Measurements from ENCODE around the gene GPR55.

Gene GPR55

DNA sequence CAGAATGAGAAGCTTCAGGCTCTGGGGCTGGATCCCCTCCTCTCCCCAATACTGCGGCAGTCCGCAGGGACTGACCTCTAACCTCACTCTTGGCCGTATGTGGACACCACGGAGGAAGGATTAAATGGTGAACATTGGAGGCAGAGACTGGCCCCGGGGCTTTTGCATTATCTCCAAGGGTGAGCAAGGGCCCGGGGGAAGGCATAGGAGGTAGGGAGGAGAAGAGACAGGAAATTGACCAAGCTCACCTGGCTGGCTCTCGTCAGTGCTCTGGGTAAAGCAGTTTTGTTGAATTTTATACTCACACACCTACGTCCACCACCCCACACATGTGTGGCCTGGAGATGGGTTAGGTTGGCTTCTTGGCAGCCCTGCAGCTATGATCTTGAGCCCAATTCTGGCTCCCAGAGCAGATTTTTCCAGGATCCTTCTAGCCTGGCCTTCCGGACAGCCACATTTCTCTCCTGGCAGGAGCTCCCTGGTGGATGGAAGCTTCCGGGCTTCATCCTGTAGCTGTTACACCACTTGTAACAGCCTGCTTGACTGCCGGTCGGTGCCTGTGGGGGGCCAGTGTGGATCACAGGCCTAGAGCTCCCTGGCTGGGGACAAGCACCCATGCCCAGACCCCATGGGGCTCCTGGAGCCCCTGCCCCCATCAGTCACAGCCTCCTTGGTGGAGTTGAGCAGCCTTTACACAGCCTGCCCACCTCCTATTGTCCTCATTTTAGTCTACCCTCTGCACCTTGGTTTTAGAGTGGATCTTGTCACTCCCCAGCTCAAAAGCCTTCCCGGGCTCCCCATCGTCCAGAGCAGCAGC lies 52.7 kb downstream of the GPR55 start:
- Histone ChIP-seq H4K20me1 (ENCODE audit: insufficient read depth, low read length) (no peaks in the 10 kb centered on the region), H3K27me3 (ENCODE audit: insufficient read depth, low read length) (no peaks in the 10 kb centered on the region), H3K79me2 (ENCODE audit: insufficient read depth, low read length) (no peaks in the 10 kb centered on the region), H3K4me2 (ENCODE audit: low read length) (no peak overlapping the region), H3K36me3 (ENCODE audit: insufficient read depth, low read length) (no peaks in the 10 kb centered on the region), H3K9me3 (ENCODE audit: low read length) (no peaks in the 10 kb centered on the region), H3K9me2 (ENCODE audit: low read depth, low read length) (no peaks in the 10 kb centered on the region), H3K27ac (ENCODE audit: low read depth, low read length, poor library complexity, severe bottlenecking) (no peak overlapping the region), H2AFZ (ENCODE audit: low read length) (no peak overlapping the region), H3K4me3 (ENCODE audit: low read depth, low read length, poor library complexity, severe bottlenecking) (no peak overlapping the region), H3F3A (ENCODE audit: insufficient read depth, low read length) (no peaks in the 10 kb centered on the region), H3K9ac (ENCODE audit: low read length) (no peak overlapping the region), H3K4me1 (ENCODE audit: insufficient read depth, low read length, severe bottlenecking) (peaks cover 11% of the 10 kb centered on the region)
- TF ChIP-seq EZH2 (IDR thresholded peaks at IDR 0.05; ENCODE audit: borderline replicate concordance, low read length): no peak
- TF ChIP-seq, protein P1, sequence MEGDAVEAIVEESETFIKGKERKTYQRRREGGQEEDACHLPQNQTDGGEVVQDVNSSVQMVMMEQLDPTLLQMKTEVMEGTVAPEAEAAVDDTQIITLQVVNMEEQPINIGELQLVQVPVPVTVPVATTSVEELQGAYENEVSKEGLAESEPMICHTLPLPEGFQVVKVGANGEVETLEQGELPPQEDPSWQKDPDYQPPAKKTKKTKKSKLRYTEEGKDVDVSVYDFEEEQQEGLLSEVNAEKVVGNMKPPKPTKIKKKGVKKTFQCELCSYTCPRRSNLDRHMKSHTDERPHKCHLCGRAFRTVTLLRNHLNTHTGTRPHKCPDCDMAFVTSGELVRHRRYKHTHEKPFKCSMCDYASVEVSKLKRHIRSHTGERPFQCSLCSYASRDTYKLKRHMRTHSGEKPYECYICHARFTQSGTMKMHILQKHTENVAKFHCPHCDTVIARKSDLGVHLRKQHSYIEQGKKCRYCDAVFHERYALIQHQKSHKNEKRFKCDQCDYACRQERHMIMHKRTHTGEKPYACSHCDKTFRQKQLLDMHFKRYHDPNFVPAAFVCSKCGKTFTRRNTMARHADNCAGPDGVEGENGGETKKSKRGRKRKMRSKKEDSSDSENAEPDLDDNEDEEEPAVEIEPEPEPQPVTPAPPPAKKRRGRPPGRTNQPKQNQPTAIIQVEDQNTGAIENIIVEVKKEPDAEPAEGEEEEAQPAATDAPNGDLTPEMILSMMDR (IDR thresholded peaks at IDR 0.05; ENCODE audit: low read length): no peak

DNA sequence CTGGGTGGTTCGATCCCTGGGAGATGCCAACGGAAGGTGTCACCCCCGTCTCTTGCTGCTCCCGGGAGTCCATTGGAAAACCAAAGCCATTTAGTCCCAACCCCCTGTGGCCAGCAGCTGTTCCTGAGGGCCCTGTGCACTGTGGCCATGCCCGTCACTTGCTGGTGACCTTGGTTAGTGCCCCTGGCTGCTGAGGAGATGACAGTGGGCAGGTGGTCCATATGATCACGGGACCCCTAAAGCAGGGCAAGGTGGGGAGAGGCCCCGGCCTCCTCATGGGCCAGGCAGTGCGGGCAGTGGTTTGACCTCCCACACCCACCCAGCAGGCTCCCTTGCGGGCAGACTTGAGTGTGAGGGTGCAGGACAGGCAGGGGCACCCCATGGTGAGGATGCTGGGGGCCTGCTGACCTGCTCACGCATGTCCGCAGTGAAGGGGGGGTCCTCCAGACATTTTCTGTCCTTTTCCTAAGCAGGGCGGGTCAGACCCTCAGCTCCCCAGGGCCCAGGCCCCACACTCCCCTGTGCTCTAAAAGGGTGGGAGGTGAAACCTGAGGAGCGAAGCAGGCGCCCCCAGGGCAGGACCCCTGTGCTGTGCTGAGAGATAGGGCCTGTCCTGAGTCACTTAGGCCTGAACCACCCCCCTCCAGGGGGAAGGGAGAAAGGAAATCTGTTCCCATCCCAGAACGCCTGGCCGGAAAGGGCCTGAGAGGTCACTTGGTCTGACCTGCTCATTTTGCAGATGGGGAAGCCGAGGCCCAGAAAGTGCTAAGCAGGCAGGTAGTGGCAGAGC lies 53.5 kb downstream of the GPR55 start:
- TF ChIP-seq, protein P1 (IDR thresholded peaks at IDR 0.05; ENCODE audit: low read length): no peak
- TF ChIP-seq EZH2 (IDR thresholded peaks at IDR 0.05; ENCODE audit: borderline replicate concordance, low read length): no peak
- H3K36me3 ChIP-seq (ENCODE audit: insufficient read depth, low read length): no peaks in the 10 kb centered on the region
- H3K4me2 ChIP-seq (ENCODE audit: low read length): no peak overlapping the region
- no peak overlapping the region for H3K4me3 ChIP-seq (ENCODE audit: low read depth, low read length, poor library complexity, severe bottlenecking)
- H3K4me1 ChIP-seq (ENCODE audit: insufficient read depth, low read length, severe bottlenecking): peaks cover 12% of the 10 kb centered on the region
- H3K9me3 ChIP-seq (ENCODE audit: low read length): no peaks in the 10 kb centered on the region
- 0 out of 2 replicates have a peak, but pooled peaks cover 6% of the 10 kb centered on the region for H3F3A ChIP-seq (ENCODE audit: insufficient read depth, low read length)
- H4K20me1 ChIP-seq (ENCODE audit: insufficient read depth, low read length): no peaks in the 10 kb centered on the region
- H3K79me2 ChIP-seq (ENCODE audit: insufficient read depth, low read length): no peaks in the 10 kb centered on the region
- H3K27ac ChIP-seq (ENCODE audit: low read depth, low read length, poor library complexity, severe bottlenecking): no peak overlapping the region
- H2AFZ ChIP-seq (ENCODE audit: low read length): no peak overlapping the region
- no peak overlapping the region for H3K9ac ChIP-seq (ENCODE audit: low read length)
- H3K9me2 ChIP-seq (ENCODE audit: low read depth, low read length): no peaks in the 10 kb centered on the region
- no peaks in the 10 kb centered on the region for H3K27me3 ChIP-seq (ENCODE audit: insufficient read depth, low read length)

DNA sequence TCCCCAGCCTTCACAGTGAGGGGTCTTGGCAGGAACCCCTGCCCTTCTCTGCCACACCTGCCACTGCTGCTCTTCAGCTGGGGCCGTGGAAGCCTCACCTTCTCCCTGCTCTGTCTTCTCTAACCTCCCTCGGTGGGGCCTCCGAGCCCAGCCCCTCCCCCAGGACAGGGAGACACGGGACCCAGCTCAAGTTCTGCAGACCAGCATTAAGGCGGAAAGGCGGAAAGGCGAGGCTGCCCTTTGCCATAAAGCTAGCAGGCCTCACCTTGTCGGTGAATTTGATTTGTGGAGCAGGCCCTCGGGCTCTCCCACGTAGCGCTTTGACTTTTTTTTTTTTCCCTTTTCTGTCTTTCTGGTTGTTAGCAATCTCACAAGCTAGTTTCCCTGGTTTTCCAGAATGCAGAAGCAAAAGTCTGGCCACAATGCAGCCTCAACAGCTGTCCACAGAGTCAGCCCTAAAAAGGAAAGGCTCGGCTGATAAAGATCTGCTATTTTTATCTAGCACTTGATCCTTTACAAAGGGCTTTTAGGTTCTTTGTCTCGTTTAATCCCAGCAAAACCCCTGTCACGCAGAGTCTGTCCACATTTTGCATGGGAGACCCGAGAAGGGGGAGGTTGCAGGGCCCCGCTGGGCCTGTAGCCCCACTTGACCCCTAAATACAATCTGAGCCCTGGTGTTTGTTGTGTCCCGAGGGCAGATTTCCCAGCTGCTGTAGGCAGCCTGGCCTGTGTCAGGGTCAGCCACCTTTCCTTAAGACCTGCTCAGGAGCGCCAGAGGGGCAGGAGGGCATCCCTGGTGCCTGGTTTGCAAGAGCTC lies 54.3 kb downstream of the GPR55 start:
- Histone ChIP-seq H3K36me3 (ENCODE audit: insufficient read depth, low read length) (no peaks in the 10 kb centered on the region), H3K27ac (ENCODE audit: low read depth, low read length, poor library complexity, severe bottlenecking) (no peak overlapping the region), H3K27me3 (ENCODE audit: insufficient read depth, low read length) (no peaks in the 10 kb centered on the region), H3K79me2 (ENCODE audit: insufficient read depth, low read length) (no peaks in the 10 kb centered on the region), H3K9ac (ENCODE audit: low read length) (no peak overlapping the region), H3K9me3 (ENCODE audit: low read length) (no peaks in the 10 kb centered on the region), H3K4me1 (ENCODE audit: insufficient read depth, low read length, severe bottlenecking) (peaks cover 12% of the 10 kb centered on the region), H3K4me2 (ENCODE audit: low read length) (no peak overlapping the region), H4K20me1 (ENCODE audit: insufficient read depth, low read length) (no peaks in the 10 kb centered on the region), H3K4me3 (ENCODE audit: low read depth, low read length, poor library complexity, severe bottlenecking) (no peak overlapping the region), H3F3A (ENCODE audit: insufficient read depth, low read length) (0 out of 2 replicates have a peak, but pooled peaks cover 6% of the 10 kb centered on the region), H2AFZ (ENCODE audit: low read length) (no peak overlapping the region), H3K9me2 (ENCODE audit: low read depth, low read length) (no peaks in the 10 kb centered on the region)
- TF ChIP-seq, protein P1 (IDR thresholded peaks at IDR 0.05; ENCODE audit: low read length): no peak
- TF ChIP-seq EZH2 (IDR thresholded peaks at IDR 0.05; ENCODE audit: borderline replicate concordance, low read length): no peak
